Measurements from ENCODE around the gene DHPS. TPM values are rescaled to one million over a fixed set of nuclear protein-coding genes. Genes with fewer than 3 reads are reported as not detected.

The DHPS gene
- total and polyA plus RNA-seq, 2 of the 4 experiments (the other 2 are of a cell fraction), result 82.8 to 85.0 TPM

GRCh38 chr19:12660980-12661379 lies 20.7 kb downstream of the DHPS start:
- no peak overlapping the region for H3K4me2 ChIP-seq (ENCODE audit: low read depth, low read length)
- H3K4me1 ChIP-seq (ENCODE audit: control insufficient read depth, insufficient read depth, low read length), result peaks cover 3% of the 10 kb centered on the region; the same call in 1 of the 2 replicates
- no peaks in the 10 kb centered on the region for H3K9me3 ChIP-seq (ENCODE audit: control insufficient read depth, insufficient read depth, low read length)
- no peak overlapping the region for H3K18ac ChIP-seq (ENCODE audit: low read depth, low read length)
- H3K9ac ChIP-seq (ENCODE audit: low read depth, low read length), result no peak overlapping the region
- H2BK5ac ChIP-seq (ENCODE audit: low read depth, low read length, poor library complexity, severe bottlenecking), result no peak overlapping the region
- DNase-seq (no peak), ATAC-seq (ENCODE audit: low read depth) (no peak)
- WGBS, 2 experiments (ENCODE audit: extremely low coverage in 2 of 2, insufficient read length in 1 of 2), result 96% methylated on average over 7 of the region's 12 CpGs; no CpG with 5 or more reads in 1 of the 2 experiments
- H4K5ac ChIP-seq (ENCODE audit: low read depth, low read length), result no peak overlapping the region
- H3K9me1 ChIP-seq (ENCODE audit: insufficient read depth, low read length), result 0 out of 2 replicates have a peak, but pooled peaks cover 6% of the 10 kb centered on the region
- H3K4ac ChIP-seq (ENCODE audit: low read depth, low read length), result no peak overlapping the region
- peaks cover 13 to 19% of the 10 kb centered on the region in 2 experiments for H3K79me1 ChIP-seq (ENCODE audit: low read depth in 1 of 2, low read length in 2 of 2)
- no peaks in the 10 kb centered on the region for H3K27me3 ChIP-seq (ENCODE audit: control insufficient read depth, insufficient read depth, low read length)
- no peak overlapping the region for H2BK20ac ChIP-seq (ENCODE audit: low read depth, low read length)
- no peak overlapping the region for H3K14ac ChIP-seq (replicated peaks; ENCODE audit: low read depth, low read length)
- no peak overlapping the region for H2BK15ac ChIP-seq (ENCODE audit: low read depth, low read length)
- no peaks in the 10 kb centered on the region for H4K20me1 ChIP-seq (ENCODE audit: insufficient read depth, low read length)
- no peak overlapping the region for H3K4me3 ChIP-seq (ENCODE audit: insufficient read depth, low read depth, low read length)
- H2AK5ac ChIP-seq (ENCODE audit: low read depth, low read length), result no peak overlapping the region
- H2AFZ ChIP-seq (replicated peaks; ENCODE audit: low read length, poor library complexity), result no peak overlapping the region
- POLR2A ChIA-PET (ENCODE audit: unreplicated experiment), result no interaction called here
- BruUV-seq (replicated peaks), result no TSS peak
- H2BK120ac ChIP-seq (ENCODE audit: low read depth, low read length), result no peak overlapping the region
- intact Hi-C loops (cut with micrococcal nuclease) (no loop called here), dilution Hi-C loops (cut with HindIII; ENCODE audit: low sequenced_read_pairs, unreplicated experiment) (no loop called here), in situ Hi-C loops (cut with MboI; ENCODE audit: low sequenced_read_pairs) (no loop called here)
- CTCF ChIA-PET, result no interaction called here
- no peak overlapping the region for H3K56ac ChIP-seq (ENCODE audit: extremely low read depth, insufficient read depth, low read length)
- H2AK9ac ChIP-seq (replicated peaks; ENCODE audit: low read depth, low read length, poor library complexity), result no peak overlapping the region
- no peak overlapping the region for H3K27ac ChIP-seq (ENCODE audit: insufficient read depth, low read length)
- no peak overlapping the region for H4K91ac ChIP-seq (ENCODE audit: insufficient read depth, low read depth, low read length)
- no peak overlapping the region for H4K8ac ChIP-seq (ENCODE audit: low read depth in 2 of 2, low read length in 2 of 2)
- H3K23ac ChIP-seq (ENCODE audit: low read depth, low read length), result no peak overlapping the region
- no peak for TF ChIP-seq POLR2A (IDR thresholded peaks at IDR 0.05; ENCODE audit: low read depth, low read length)
- TF ChIP-seq BHLHE40 (IDR thresholded peaks at IDR 0.05; ENCODE audit: low read depth, low read length), result no peak
- TF ChIP-seq MXI1 (IDR thresholded peaks at IDR 0.05; ENCODE audit: borderline replicate concordance, low read depth, low read length), result no peak
- TF ChIP-seq MAZ (IDR thresholded peaks at IDR 0.05; ENCODE audit: borderline replicate concordance, low read depth, low read length), result no peak
- TF ChIP-seq CEBPB (IDR thresholded peaks at IDR 0.05; ENCODE audit: low read depth, low read length), result no peak
- TF ChIP-seq RFX5 (IDR thresholded peaks at IDR 0.05; ENCODE audit: low read depth, low read length), result no peak
- no peak for TF ChIP-seq CHD1 (IDR thresholded peaks at IDR 0.05; ENCODE audit: low read depth, low read length)
- TF ChIP-seq NFE2L2 (IDR thresholded peaks at IDR 0.05; ENCODE audit: low read depth, low read length), result no peak
- TF ChIP-seq ELK1 (IDR thresholded peaks at IDR 0.05; ENCODE audit: borderline replicate concordance, low read depth, low read length), result no peak
- no peak for TF ChIP-seq RAD21 (IDR thresholded peaks at IDR 0.05; ENCODE audit: low read length)
- TF ChIP-seq USF2 (IDR thresholded peaks at IDR 0.05; ENCODE audit: low read depth, low read length), result no peak
- no peak for TF ChIP-seq FOS (IDR thresholded peaks at IDR 0.05; ENCODE audit: low read depth, low read length)
- peaks cover 38% of the 10 kb centered on the region for H3K36me3 ChIP-seq (ENCODE audit: control insufficient read depth, insufficient read depth, low read length)
